ENCODE data around the gene MFNG.

Gene MFNG

GRCh38 chr22:37503850-37504249, 17.7 kb upstream of the MFNG start (continued):
- TF ChIP-seq ZNF10 (tag by site-specific recombination; IDR thresholded peaks at IDR 0.05), result no peak

GRCh38 chr22:37503183-37503683, 17.0 kb upstream of the MFNG start:
- POLR2A ChIA-PET, result no interaction called here
- H3K9me3 ChIP-seq (ENCODE audit: control insufficient read depth, insufficient read depth, low read depth, low read length), result no peaks in the 10 kb centered on the region
- H3K4me1 ChIP-seq (ENCODE audit: control insufficient read depth, insufficient read depth, low read length), result no peaks in the 10 kb centered on the region
- TF ChIP-seq GLI4 (tag by site-specific recombination; IDR thresholded peaks at IDR 0.05) (peak; percentile 65; the same call in 1 of the 2 replicates), PBX3 (CRISPR knock-in tag; IDR thresholded peaks at IDR 0.05) (no peak), HIC1 (tag by site-specific recombination; IDR thresholded peaks at IDR 0.05) (peak; percentile 25; the same call in 1 of the 2 replicates)
- H3K27ac ChIP-seq (ENCODE audit: extremely low read depth, low read depth, low read length), result no peak overlapping the region
- no peak overlapping the region for H3K4me3 ChIP-seq (ENCODE audit: low read depth, low read length)
- peaks cover 7 to 90% of the 10 kb centered on the region in 2 experiments; a peak in 2 of 3 replicates for H3K36me3 ChIP-seq (ENCODE audit: control insufficient read depth in 2 of 2, insufficient read depth in 1 of 2, low read length in 2 of 2)
- CTCF ChIA-PET, result interaction anchor here (1.2 kb wide), 1 partner anchor 8 kb away, joined by 3 read pairs; no protein-coding TSS in a partner anchor

GRCh38 chr22:37502342-37503182, 16.4 kb upstream of the MFNG start:
- no peak overlapping the region for H3K27ac ChIP-seq (ENCODE audit: extremely low read depth, low read depth, low read length)
- POLR2A ChIA-PET, result no interaction called here
- H3K9me3 ChIP-seq (ENCODE audit: control insufficient read depth, insufficient read depth, low read depth, low read length), result no peaks in the 10 kb centered on the region
- H3K36me3 ChIP-seq (ENCODE audit: control insufficient read depth in 2 of 2, insufficient read depth in 1 of 2, low read length in 2 of 2), result peaks cover 7 to 86% of the 10 kb centered on the region in 2 experiments; a peak in 2 of 3 replicates
- H3K4me3 ChIP-seq (ENCODE audit: low read depth, low read length), result no peak overlapping the region
- H3K4me1 ChIP-seq (ENCODE audit: control insufficient read depth, insufficient read depth, low read length), result no peaks in the 10 kb centered on the region
- peak; percentile 69; the same call in 1 of the 2 replicates for TF ChIP-seq SCRT1 (tag by site-specific recombination; IDR thresholded peaks at IDR 0.05; ENCODE audit: borderline replicate concordance)
- TF ChIP-seq SCRT2 (tag by site-specific recombination; IDR thresholded peaks at IDR 0.05), result peak; percentile 92
- no peak for TF ChIP-seq ZNF239 (tag by site-specific recombination; IDR thresholded peaks at IDR 0.05)
- TF ChIP-seq ZNF114 (tag by site-specific recombination; IDR thresholded peaks at IDR 0.05), result no peak
- peak; percentile 96 for TF ChIP-seq ZNF223 (tag by site-specific recombination; IDR thresholded peaks at IDR 0.05)
- CTCF ChIA-PET, result interaction anchor here (0.6 to 1.6 kb wide), 3 partner anchors 7 to 37 kb away, joined by 3 to 7 read pairs (median 3); no protein-coding TSS in a partner anchor

GRCh38 chr22:37501610-37502341, 15.6 kb upstream of the MFNG start:
- H3K4me3 ChIP-seq (ENCODE audit: low read depth, low read length), result no peak overlapping the region
- H3K36me3 ChIP-seq (ENCODE audit: control insufficient read depth in 2 of 2, insufficient read depth in 1 of 2, low read length in 2 of 2), result peaks cover 5 to 83% of the 10 kb centered on the region in 2 experiments; a peak in 2 of 3 replicates
- POLR2A ChIA-PET, result no interaction called here
- no peaks in the 10 kb centered on the region for H3K4me1 ChIP-seq (ENCODE audit: control insufficient read depth, insufficient read depth, low read length)
- CTCF ChIA-PET, result interaction anchor here (0.6 to 1.6 kb wide), 4 partner anchors 9 to 43 kb away, joined by 3 to 7 read pairs (median 3); no protein-coding TSS in a partner anchor
- H3K9me3 ChIP-seq (ENCODE audit: control insufficient read depth, insufficient read depth, low read depth, low read length), result no peaks in the 10 kb centered on the region
- H3K27ac ChIP-seq (ENCODE audit: extremely low read depth, low read depth, low read length), result no peak overlapping the region
- 0 out of 2 replicates have a peak, but pooled peaks have one; percentile 12 for TF ChIP-seq WT1 (tag by site-specific recombination; IDR thresholded peaks at IDR 0.05)
- TF ChIP-seq ZNF629 (tag by site-specific recombination; IDR thresholded peaks at IDR 0.05), result no peak
- TF ChIP-seq MZF1 (tag by site-specific recombination; IDR thresholded peaks at IDR 0.05; ENCODE audit: borderline replicate concordance), result no peak
- peak; percentile 50; the same call in 1 of the 2 replicates for TF ChIP-seq PRDM1 (tag by site-specific recombination; IDR thresholded peaks at IDR 0.05)
- peak; percentile 62; the same call in 1 of the 2 replicates for TF ChIP-seq ZNF768 (tag by site-specific recombination; IDR thresholded peaks at IDR 0.05)
- TF ChIP-seq SP2 (tag by site-specific recombination; IDR thresholded peaks at IDR 0.05), result 0 out of 2 replicates have a peak, but pooled peaks have one; percentile 13
- no peak for TF ChIP-seq ZNF112 (tag by site-specific recombination; IDR thresholded peaks at IDR 0.05)
- no peak for TF ChIP-seq KLF16 (tag by site-specific recombination; IDR thresholded peaks at IDR 0.05)
- peak; percentile 71 for TF ChIP-seq ZFHX2 (tag by site-specific recombination; conservative IDR thresholded peaks at IDR 0.05)
- peak; percentile 89 for TF ChIP-seq EGR2 (tag by site-specific recombination; IDR thresholded peaks at IDR 0.05; ENCODE audit: low read depth)
- peak; percentile 49; the same call in 1 of the 2 replicates for TF ChIP-seq ZNF600 (tag by site-specific recombination; IDR thresholded peaks at IDR 0.05)
- 0 out of 2 replicates have a peak, but pooled peaks have one; percentile 53 for TF ChIP-seq ZNF18 (tag by site-specific recombination; IDR thresholded peaks at IDR 0.05)
- TF ChIP-seq ZNF324 (tag by site-specific recombination; IDR thresholded peaks at IDR 0.05), result no peak
- TF ChIP-seq ZNF677 (tag by site-specific recombination; IDR thresholded peaks at IDR 0.05), result no peak
